Choroid plexus epithelial cell (primary cell): ENCODE measurements around the gene DIPK1B.
A peak's percentile ranks its signal among the peaks of the same experiment; 100 is the strongest.

Source experiments
- DNase-seq: peaks from one replicate; pipeline ENCODE4 v3.0.0-alpha.2; 2010; ENCODE audit warnings: low read depth
- H3K4me3 ChIP-seq: 2 replicates; pipeline ENCODE4 v1.5.1; 2011; ENCODE audit warnings: low read depth, mild to moderate bottlenecking, control low read depth, low read length, moderate library complexity
- CTCF ChIP-seq: conservative IDR thresholded peaks from 2 replicates; pipeline ENCODE4 v1.5.1; 2011; ENCODE audit warnings: low read depth, mild to moderate bottlenecking, control low read depth, inconsistent platforms, low read length, moderate library complexity

The DIPK1B gene

DNA sequence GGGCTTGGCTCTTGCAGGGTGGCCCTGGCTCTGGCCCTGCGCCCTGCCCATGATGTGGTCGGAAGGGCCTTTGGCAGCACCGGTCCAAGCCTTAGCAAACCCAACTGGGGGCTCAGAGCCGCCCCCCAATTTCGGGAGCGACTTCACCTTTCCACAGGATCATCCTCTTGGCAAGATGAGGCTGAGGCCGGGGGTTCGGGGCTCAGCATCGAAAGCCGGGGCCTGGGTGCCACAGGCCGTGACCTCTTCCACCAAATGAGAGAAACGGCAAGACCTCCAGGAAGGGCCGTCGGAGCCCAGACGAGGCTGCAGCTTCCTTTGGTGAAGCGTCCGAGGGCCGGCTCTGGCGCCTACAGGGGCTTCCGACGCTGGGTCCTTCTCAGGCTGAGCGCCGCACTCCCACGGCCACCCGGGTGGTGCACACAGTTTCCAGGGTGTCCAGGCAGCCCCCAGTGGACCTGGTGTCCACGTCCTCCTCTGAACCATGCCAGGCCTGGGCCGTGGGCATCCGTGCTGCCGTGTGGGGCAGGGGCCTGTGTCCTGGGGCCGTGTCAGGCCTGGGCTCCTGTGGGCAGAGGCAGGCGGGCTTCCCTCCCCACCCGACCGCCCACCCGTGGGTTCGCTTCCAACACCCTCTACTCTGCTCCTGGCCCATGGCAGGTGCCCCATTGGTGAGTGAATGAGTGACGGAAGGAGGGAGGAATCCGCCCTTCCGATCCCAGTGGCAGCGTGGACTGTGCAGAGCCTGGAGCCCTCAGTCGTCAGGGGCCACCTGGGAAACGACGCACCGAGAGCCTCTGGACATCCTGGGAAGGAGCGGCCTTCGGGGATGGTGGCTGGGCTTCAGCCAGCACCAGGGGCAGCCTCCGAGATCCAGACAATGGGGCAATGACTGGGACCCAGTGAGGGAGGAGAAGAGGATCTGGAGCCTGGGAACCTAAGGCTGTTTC, 19.9 kb upstream of the DIPK1B start:
- no peak for TF ChIP-seq CTCF
- no peak for DNase-seq

GRCh38 chr9:136693135-136693489, 19.3 kb upstream of the DIPK1B start:
- no peak for TF ChIP-seq CTCF
- DNase-seq: no peak

More for the DNA sequence above, 19.9 kb upstream of the DIPK1B start:
- H3K4me3 ChIP-seq: no peak overlapping the region

GRCh38 chr9:136693490-136694162, 18.7 kb upstream of the DIPK1B start:
- no peak for DNase-seq
- no peak for TF ChIP-seq CTCF
- H3K4me3 ChIP-seq: no peak overlapping the region

More at GRCh38 chr9:136693135-136693489, 19.3 kb upstream of the DIPK1B start:
- no peak overlapping the region for H3K4me3 ChIP-seq

DNA sequence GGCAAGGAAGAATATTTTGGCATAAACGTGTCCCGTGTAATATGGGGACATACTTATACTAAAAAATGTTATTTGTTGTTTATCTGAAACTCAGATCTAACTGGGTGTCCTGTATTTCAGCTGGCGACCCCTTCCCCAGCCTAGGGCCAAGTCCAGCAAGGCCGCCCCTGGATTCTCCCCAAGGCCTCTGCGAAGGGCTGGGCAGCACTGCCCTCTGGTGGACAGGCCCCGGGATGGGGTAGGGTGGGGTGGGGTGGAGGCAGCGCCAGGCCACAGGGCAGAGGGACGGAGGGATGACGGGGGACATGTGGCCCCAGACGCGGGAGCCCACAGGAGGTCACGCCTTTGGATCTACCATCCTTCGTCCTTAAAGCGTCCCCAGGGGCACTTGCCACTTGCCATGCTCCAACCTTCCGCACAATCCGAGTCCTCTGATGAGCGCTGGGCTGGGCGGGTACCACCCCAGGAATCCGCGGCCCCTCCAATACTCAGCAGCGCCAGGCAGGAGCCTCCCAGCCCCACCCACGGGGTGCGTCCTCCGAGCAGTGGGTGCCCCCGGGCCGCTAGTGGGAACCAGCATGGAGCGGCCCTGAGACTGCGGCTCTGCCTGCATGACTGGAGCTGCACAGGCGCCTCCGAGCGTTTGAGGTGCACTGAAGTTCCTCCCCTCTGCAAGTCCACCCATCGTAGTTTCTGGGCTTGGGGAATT, 18.1 kb upstream of the DIPK1B start:
- TF ChIP-seq CTCF: peak; percentile 80
- DNase-seq: peak; percentile 43
- no peak overlapping the region for H3K4me3 ChIP-seq

DNA sequence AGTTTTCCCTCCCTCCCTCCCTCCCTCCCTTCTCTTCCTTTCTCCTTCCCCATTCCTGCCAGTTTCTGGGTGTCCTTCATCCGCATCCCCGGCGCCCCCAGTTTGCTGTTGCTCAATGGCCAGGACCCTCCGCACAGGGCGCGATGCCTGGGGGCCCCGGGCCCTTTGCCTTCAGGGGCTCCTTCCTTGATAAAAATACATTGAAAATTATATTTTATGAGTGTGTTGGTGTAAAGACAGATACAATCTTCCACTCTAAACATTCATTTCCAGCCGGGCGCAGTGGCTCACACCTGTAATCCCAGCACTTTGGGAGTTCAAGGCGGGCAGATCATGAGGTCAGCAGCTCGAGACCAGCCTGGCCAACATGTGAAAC, 17.5 kb upstream of the DIPK1B start:
- no peak overlapping the region for H3K4me3 ChIP-seq
- no peak for DNase-seq
- no peak for TF ChIP-seq CTCF

- no peak overlapping the region for H3K4me3 ChIP-seq
- no peak for TF ChIP-seq CTCF
- no peak for DNase-seq
Measured at GRCh38 chr9:136695435-136695895, 16.9 kb upstream of the DIPK1B start.
